ENCODE results near the gene TPSB2.
A peak's percentile ranks its signal among the peaks of the same experiment; 100 is the strongest.
"Not testable (repeated sequence)": the region's sequence is repeated elsewhere in the genome, so short reads cannot be mapped to it uniquely, and the experiment has no call there.

The TPSB2 gene

DNA sequence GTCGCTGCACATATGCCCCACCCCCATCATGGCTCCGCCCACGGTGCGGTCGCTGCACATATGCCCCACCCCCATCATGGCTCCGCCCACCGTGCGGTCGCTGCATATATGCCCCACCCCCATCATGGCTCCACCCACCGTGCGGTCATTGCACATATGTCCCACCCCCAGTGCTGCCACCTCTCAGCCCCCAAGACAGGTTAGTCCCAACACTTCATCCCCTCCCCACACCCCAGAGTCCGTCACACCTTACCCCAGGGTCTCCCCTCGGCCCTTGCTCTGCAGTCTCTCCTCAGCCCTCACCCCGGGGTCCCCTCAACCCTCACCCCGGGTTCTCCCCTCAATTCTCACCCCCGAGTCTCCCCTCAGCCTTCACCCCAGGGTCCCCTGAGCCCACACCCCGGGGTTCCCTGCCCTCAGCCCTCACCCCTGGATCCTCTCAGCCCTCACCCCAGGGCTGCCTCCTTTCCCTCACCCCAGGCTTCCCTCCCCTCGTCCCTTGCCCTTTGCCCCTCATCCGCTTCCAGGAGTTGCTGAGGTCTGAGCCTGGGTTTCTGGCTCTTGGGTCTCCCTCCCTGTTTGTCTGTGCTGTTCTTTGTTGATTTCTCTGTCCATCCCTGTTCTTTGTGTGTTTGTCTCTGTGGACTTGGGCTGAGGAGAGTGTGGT is 30.5 kb downstream of the TPSB2 start:
- DNase-seq, result no peak

DNA sequence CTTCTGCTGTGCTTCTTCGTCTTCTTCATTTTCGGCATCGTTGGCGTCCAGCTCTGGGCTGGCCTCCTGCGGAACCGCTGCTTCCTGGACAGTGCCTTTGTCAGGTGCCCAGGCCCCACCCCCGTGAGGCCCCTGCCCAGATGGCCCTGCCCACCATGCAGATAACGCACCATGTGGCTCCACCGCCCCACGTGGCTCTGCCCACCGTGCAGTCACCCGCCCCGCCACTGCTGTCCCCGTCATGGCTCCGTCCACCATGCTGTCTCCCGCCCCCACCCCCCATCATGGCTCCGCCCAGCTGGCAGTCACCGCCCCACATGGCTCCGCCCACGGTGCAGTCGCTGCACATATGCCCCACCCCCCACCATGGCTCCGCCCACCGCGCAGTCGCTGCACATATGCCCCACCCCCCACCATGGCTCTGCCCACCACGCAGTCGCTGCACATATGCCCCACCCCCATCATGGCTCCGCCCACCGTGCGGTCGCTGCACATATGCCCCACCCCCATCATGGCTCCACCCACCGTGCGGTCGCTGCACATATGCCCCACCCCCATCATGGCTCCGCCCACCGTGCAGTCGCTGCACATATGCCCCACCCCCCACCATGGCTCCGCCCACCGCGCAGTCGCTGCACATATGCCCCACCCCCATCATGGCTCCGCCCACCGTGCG is 31.2 kb downstream of the TPSB2 start:
- not testable (repeated sequence) for DNase-seq

DNA sequence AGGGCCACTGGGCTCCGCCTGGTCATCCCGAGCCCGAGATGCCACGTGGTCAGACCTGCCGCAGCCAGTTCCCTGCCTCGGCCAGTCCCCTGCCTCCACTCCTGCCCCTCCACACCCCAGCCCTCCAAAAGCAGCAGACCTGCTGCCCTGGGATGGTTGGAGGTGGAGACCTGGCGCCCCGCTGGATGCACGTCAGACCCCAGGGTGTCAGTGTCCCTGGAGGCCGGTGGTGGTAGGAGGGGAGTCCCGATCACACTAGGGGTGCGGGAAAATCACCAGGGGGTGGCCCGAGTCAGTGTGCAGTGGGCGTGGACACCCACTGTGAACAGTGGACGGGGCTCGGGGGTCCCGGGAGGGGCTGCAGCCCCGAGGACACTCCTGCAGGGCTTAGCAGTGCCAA is 31.8 kb downstream of the TPSB2 start:
- DNase-seq, result no peak

DNA sequence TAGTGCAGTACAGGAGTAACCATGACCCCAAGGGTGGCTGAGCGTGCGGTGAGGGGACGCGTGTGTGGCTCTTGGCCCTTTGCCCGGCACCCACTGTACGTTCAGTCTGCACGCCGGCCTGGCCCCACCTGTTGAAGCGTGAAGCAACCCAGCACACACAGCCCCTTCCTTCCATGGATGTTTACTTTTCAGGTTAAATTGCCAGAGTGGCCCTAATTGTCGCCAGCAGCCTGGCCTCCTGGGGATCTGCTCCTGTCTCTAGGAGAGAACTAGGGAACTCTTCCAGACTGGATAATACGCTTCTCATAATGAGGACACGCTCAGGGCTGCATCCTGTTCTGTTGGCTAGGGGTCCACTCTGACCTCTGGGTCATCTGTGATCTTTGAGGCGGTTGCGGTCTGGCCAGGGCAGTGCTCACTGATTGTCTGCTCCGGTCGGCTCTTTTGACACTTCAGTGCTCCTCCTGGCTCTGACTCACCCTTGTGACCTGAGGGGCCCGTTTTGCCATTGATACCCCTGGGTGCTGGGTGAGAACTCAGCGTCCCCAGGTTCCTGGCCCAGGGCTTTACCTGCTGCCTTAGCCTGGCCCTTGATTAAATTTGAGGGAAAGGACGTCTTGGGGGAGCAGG is 32.6 kb downstream of the TPSB2 start:
- DNase-seq, result no peak

DNA sequence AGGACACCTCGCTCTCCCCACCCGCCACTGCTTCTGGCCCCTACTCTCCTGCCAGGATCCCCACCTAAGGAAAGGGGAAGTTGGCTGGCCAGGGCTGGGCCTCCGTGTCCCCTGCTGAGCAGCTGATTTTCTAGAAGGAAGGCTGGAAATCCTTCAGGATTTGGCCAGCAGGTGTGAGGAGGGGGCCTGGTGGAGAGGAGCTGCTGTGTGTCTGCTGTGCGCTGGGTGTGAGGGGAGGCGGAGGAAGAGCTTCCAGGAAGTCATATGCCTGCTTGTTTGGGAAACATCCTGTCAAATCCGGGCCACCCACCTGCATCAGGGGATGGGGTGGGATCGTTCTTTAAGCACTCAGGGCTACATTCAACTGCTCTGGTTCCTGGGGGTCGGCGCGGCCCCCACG is 33.5 kb downstream of the TPSB2 start:
- DNase-seq, result no peak

DNA sequence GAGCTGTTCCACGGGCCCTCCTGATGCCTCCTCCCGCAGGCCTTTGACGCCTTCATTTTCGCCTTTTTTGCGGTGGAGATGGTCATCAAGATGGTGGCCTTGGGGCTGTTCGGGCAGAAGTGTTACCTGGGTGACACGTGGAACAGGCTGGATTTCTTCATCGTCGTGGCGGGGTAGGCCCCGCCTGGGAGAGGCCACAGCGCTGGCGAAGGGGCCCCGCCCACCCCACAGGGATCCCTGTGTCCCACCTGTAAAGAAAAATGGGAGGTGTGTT is 34.7 kb downstream of the TPSB2 start:
- DNase-seq, result no peak

DNA sequence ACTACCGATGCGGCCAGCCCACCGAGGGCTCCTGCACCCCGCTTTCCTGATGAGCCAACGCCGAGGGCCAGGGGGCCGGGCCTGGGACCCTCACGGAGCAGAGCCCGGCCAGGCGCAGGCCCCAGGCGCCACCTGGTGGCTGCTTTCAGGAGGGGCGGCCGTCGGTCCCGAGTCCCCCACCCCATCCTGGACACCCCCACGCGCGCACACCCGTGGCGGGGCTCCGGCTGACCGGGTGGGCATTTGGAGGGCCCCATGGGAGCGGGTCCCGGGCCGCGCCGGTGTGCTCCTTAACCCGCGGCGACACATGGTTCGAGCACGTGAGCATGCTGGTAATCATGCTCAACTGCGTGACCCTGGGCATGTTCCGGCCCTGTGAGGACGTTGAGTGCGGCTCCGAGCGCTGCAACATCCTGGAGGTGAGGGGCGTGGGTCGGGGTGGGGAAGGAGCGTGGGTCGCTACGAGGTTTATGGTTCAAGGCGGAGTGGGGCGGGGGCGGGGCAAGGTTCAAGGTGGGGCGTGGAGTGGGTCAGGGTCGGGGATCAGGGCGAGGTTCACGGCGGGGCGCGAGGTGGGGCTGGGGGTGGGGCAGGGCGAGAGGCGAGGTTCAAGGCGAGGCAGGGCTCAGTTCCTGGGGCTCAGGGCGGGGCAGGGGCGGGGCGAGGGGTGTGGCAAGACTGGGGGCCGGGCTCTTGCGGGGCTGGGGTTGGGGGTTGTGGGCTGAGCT is 35.2 kb downstream of the TPSB2 start:
- no peak for DNase-seq

DNA sequence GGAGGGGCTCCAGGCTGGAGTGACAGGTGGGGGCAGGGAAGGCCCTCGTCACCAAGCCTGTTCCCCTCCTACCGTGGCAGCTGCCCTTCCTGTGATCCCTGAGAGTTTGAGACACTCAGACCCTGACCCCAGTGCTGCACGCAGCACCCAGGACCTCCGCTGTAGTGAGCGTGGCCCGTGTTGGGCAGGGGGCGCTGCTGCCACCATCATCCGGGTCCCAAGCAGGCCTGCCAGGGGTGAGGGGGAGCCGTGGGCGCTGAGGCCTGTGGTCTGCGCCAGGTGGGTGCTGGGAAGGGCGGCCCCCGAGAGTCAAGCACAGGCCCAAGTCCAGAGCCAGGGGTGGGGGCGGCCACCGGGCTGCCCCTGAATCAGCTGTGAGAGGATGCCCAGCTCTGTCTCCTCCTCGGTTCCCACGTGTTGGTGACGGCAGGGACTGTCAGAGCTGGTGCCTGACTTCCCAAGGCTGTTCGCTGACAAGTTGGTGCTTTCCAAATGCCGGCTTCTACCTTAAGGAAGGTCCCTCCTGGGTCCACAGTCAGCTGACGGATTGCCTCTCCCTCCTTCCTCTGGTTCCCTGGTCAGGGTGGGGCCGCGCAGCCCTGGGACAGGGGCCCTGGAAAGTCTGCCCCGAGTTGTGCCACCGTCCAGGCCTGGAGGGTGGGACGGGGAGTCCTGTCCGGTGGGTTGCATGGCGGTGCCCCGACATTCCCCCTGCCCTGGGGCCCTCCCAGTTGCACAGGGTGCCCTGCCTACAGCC is 36.0 kb downstream of the TPSB2 start:
- no peak for DNase-seq

DNA sequence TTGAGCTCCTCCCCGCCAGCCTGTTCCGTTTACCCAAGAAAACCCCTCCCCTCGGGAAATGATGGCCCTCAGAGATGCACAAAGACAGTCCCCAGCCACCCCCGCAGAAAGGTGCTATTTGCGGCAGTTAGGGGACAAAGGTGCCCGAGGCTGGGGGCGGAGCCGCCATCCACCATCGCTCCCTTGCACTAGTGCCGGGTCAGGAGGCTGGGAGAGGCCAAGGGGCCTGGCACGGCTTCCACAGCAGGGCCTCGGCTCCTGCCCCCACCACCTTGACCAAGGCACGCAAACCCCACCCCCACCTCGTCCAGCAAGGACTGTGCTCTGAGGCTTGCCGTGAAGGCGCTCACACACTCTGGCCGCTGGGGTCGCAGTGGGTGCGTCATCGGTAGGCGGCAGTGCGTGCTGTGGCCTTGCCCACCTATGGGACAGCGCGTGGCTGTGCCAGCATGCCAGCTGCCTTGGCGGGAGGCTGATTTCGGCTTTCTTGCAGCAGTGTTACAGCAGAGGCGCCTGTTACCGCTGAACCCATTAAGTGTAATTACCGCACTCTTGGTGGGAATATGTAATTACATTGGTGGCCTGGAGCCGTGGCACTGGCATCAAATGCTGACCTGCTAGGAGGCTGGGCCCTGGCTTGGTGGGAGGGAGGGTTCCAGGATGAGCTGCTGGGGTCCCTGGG is 36.7 kb downstream of the TPSB2 start:
- DNase-seq, result no peak

DNA sequence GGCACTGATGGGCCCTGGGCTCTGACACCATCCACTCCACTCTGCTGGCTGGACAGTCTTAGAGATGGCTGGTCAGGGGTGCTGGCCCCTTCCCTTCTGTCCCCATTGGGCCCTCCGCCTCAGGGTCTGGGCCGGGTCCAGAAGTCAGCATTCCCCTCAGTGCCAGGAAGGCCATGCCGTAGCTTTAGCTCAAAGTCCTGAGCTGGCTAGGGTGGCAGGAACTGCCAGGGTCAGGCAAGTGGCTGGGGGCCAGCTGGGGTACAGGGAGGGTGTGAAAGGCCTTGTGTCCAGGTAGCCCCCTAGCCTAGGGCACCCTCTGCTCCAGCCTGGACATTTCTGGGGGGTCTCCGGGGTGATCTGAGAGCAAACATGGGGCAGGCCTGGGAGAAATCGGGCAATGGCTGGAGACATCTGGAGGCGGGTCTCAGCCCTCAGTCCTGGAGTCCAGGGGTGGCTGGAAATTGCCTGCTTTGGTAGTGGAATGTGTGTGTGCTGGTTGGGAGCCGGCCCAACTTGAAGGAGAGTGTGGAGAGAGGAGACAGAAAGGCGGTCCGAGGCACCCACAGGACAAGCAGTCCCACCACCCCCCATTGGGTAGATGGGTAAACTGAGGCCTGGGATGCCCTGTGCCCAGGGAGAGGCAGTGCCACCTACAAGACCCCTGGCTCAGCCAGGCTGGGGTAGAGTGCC is 37.5 kb downstream of the TPSB2 start:
- no peak for DNase-seq

DNA sequence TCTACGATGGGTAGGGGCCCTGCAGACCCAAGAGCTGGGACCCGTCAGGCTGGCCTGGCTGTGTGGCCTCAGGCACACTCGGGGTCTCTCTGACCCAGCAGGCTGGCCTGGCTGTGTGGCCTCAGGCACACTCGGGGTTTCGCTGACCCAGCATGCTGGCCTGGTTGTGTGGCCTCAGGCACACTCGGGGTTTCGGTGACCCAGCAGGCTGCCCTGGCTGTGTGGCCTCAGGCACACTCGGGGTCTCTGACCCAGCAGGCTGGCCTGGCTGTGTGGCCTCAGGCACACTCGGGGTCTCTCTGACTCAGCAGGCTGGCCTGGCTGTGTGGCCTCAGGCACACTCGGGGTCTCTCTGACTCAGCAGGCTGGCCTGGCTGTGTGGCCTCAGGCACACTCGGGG is 39.2 kb downstream of the TPSB2 start:
- not testable (repeated sequence) for DNase-seq

DNA sequence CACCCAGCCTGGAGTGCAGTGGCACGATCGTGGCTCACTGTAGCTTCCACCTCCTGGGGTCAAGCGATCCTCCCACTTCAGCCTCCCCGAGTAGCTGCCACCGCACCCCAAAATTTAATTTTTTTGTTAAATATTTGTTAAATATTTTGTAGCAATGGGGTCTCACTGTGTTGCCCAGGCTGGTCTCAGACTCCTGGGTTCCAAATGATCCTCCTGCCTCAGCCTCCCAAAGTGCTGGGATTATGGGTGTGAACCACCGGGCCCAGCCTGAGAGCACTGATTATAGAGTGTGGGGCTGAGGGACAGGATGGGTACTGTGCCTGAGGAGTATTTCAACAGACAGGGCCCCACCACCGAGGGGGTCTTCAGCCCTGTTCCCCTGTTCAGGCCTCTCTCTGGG is 40.5 kb downstream of the TPSB2 start:
- DNase-seq, result no peak

DNA sequence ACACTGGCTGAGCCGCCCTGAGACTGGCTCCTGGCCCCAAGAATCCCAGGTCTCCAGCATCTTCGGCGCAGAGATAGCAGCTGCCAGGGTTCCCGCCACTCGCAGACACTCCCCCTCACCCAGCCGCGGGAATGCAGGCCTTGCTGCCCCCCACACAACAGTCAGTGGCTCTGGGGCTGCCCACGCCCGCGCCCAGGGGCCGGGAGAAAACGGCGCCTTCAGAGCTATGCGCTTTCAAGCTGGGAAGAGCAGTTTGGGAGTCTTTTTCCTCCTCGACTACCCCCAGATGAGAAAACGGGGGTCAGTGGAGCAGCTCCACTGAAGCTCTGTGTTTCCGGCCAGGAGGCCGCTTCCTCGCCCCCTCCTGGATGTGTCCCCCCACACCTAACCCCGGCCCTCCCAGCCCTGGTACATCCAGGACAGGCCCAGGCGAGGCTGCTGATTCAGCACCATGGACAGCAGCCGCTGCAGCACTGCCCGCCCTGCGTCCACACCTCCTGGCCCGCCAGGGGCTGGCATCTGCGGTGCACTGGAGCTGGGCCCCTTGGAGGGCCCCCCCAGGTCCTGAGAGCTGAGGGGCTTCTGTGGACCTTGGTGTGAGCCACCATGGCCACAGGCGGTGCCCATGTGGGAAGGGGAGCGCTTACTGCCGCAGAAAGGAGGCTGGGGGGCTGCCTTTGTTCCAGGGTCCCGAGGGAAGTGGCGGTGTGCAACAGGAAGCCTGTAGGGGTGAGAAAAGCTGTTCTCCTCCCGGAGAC is 41.4 kb downstream of the TPSB2 start:
- DNase-seq, result peak; percentile 23

DNA sequence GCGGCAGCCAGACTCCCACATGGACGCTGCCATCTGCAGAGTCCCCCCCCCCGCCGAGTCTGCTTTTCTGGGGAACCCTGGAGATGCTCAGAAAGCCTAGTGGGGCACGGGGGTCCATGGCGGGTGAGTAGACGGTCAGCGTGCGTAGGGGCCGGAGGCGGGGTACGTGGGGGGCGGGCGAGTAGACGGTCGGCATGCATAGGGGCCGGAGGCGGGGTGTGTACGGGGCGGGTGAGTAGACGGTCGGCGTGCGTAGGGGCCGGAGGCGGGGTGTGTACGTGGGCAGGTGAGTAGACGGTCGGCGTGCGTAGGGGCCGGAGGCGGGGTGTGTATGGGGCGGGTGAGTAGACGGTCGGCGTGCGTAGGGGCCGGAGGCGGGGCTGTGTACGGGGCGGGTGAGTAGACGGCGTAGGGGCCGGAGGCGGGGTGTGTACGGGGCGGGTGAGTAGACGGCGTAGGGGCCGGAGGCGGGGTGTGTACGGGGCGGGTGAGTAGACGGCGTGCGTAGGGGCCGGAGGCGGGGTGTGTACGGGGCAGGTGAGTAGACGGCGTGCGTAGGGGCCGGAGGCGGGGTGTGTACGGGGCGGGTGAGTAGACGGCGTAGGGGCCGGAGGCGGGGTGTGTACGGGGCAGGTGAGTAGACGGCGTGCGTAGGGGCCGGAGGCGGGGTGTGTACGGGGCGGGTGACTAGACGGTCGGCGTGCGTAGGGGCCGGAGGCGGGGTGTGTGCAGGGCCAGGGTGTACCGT is 44.4 kb downstream of the TPSB2 start:
- not testable (repeated sequence) for DNase-seq

DNA sequence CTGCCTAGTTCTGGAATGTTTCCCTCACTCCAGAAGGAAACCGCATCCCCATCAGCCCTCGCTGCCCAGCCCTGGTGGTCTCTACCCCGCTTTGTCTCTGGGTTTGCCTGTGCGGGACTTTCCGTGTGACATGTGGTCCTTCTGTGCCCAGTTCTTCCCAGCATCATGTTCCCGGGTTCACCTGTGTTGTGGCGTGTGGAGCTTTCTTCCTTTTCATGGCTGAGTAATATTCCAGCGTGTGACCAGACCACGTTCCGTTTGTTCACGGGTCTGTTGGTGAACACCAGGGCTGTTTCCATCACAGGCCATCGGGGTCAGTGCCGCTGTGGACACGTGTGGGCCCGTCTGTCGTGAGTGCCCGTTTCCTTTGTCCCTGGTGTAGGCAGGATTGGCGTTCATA is 45.0 kb downstream of the TPSB2 start:
- DNase-seq, result no peak

DNA sequence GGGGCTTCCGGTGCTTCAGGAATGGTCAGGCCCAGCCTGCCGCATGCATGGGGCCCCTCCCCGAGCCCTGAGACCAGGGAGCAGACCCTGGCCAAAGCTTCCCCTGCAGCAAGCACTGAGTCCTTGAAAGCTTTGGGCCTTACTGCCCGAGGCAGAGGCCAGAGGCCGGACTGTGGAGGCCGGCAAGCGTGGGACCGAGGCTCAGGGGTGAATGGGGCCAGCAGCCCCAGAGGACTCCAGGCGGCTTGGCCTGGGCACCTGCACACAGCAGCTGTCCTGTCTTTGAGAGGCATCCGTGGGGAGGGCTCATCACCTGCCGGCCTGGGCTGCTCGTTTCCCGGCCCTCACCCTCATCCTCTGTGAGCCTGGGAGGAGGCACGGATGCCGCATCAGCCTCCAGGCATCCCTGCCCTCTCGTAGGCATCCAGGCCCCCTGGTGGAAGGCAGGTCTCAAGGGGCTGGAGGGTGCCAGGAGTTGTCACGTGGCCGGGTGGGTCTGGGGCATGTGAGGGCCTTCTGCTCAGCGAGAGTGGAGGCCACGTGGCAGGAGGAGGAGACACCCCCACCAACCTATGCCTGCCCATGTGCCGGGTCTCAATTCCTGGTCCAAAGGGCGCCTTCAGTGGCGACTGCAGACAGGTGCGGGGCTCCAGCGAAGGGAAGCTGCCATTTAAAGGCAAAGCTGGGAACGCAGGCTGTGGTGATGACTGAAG is 45.7 kb downstream of the TPSB2 start:
- DNase-seq, result no peak

DNA sequence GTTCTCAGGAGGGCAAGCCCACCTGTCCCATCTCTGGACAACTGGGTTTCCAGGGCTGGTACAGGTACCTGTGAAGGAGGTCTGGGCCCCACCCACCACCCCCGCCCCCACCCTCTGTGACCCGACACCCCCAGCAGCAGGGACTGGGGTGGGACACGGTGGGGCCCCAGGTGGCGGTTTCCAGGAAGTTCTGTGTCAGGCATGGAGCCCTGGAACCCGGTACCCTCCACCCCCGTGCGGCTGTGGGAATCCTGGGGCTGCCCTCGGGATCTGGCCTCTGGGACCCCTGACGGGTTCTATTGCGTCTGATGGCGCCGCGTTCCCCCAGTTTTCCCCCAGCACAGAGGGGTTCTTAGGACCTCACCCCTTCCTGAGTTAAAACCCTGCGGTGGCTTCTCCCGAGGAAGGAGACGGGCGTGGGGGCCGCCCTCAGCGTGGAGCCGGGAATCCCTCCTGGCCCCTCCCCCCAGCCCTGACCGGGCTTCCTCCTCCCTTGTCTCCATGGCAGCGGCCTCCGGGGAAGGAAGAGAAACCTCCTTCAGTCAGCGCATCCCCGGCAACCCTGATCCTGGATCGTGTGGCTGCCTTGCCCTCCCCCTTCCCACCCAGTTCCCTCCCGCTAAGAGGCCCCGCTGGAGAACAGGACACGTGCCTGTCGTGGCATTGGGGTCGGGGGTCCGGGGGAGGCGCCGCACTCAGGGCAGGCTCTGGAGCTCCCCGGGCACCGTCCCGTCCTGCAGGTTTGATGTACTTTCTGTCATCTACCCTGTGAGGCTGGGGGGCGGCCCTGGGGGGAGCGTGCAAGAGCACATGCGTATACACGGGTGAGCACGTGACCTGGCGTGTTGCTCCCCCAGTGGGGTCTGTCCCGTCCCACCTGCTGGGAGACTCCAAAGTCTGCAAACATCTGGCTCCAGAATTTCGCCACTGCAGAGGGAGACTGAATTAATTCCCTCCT is 46.8 kb downstream of the TPSB2 start:
- peak; percentile 41 for DNase-seq

DNA sequence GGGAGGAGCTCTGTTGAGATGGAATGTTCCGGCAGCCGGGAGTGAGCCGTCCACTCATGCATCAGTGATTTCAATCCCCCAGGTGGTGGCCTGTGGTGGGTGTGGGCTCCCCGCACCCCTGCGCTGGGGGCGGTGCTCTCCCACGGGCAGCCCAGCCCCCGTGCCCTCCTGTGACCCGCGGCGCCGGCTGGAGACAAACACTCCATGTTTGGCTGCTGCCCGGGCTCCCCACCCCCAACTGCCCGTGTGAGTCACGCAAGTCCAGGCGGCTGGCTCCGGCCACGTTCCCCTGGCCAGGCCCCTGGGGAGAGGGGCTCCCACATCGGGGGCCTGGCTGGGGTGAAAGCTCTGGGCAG is 47.7 kb downstream of the TPSB2 start:
- peak; percentile 69 for DNase-seq
